IMR-90 (cell line): ENCODE data around the gene ZNF530. TPM values are rescaled to one million over a fixed set of nuclear protein-coding genes. Genes with fewer than 3 reads are reported as not detected.

Source experiments
- ATAC-seq: fragments of 200-7000 bp; cut with Tn5 transposase; 2 replicates; pipeline ENCODE4 v1.9.1; 2020; ENCODE audit warnings: low read depth, mild to moderate bottlenecking, moderate library complexity
- BruUV-seq: library from RNA; stranded (reverse); fragments of 400-500 nt; replicated peaks from 2 replicates; lab custom pipeline; 2021; lab: Mats Ljungman, UMichigan
- CTCF ChIA-PET: fragments of 300-600 bp; formaldehyde crosslinking; extraction: SDS; loops from one replicate; lab custom pipeline; 2021; ENCODE audit warnings: antibody characterized with exemption; lab: Yijun Ruan, JAX
- POLR2A ChIA-PET: fragments of 300-600 bp; sonication (Branson Sonifier 250); formaldehyde crosslinking; loops from one replicate; lab custom pipeline; 2022; ENCODE audit warnings: antibody characterized with exemption; ENCODE audit not compliant: unreplicated experiment; lab: Charles Lee
- DNase-seq: peaks from one replicate; pipeline ENCODE4 v3.0.0; 2013
- H2AFZ ChIP-seq: replicated peaks from 2 replicates; pipeline ENCODE3; 2013; ENCODE audit warnings: low read length, mild to moderate bottlenecking; ENCODE audit not compliant: poor library complexity
- H2AK5ac ChIP-seq: 2 replicates; pipeline ENCODE4 v1.6.1; 2013; ENCODE audit warnings: low read depth, low read length, inconsistent platforms
- H2AK9ac ChIP-seq: replicated peaks from 2 replicates; pipeline ENCODE3; 2013; ENCODE audit warnings: mild to moderate bottlenecking, low read depth, low read length, moderate library complexity; ENCODE audit not compliant: poor library complexity
- H2BK120ac ChIP-seq: 2 replicates; pipeline ENCODE4 v1.6.1; 2013; ENCODE audit warnings: low read depth, low read length, inconsistent platforms
- H2BK15ac ChIP-seq: 3 replicates; pipeline ENCODE4 v1.6.1; 2013; ENCODE audit warnings: low read depth, low read length, inconsistent platforms
- H2BK20ac ChIP-seq: 2 replicates; pipeline ENCODE4 v1.6.1; 2013; ENCODE audit warnings: low read depth, mild to moderate bottlenecking, inconsistent platforms, low read length, moderate library complexity
- H2BK5ac ChIP-seq: 2 replicates; pipeline ENCODE4 v1.6.1; 2013; ENCODE audit warnings: mild to moderate bottlenecking, low read depth, low read length, inconsistent platforms; ENCODE audit not compliant: poor library complexity, severe bottlenecking
- H3K14ac ChIP-seq: replicated peaks from 2 replicates; pipeline ENCODE4 v1.6.1; 2013; ENCODE audit warnings: low read depth, low read length, inconsistent platforms
- H3K18ac ChIP-seq: 2 replicates; pipeline ENCODE4 v1.6.1; 2013; ENCODE audit warnings: low read depth, low read length, control low read depth
- H3K23ac ChIP-seq: 2 replicates; pipeline ENCODE4 v1.6.1; 2013; ENCODE audit warnings: low read depth, low read length, inconsistent platforms
- H3K27ac ChIP-seq: 2 replicates; pipeline ENCODE4 v1.5.1; 2013; ENCODE audit warnings: mild to moderate bottlenecking, control low read depth, low read length; ENCODE audit not compliant: insufficient read depth
- H3K27me3 ChIP-seq: 2 replicates; pipeline ENCODE4 v1.6.1; 2013; ENCODE audit warnings: low read length; ENCODE audit not compliant: control insufficient read depth, insufficient read depth
- H3K36me3 ChIP-seq: 2 replicates; pipeline ENCODE4 v1.6.1; 2013; ENCODE audit warnings: low read length, mixed read lengths; ENCODE audit not compliant: control insufficient read depth, insufficient read depth
- H3K4ac ChIP-seq: 2 replicates; pipeline ENCODE4 v1.6.1; 2013; ENCODE audit warnings: low read depth, low read length, inconsistent platforms
- H3K4me1 ChIP-seq: 2 replicates; pipeline ENCODE4 v1.6.1; 2013; ENCODE audit warnings: low read length, mixed read lengths; ENCODE audit not compliant: control insufficient read depth, insufficient read depth
- H3K4me2 ChIP-seq: 2 replicates; pipeline ENCODE4 v1.6.1; 2013; ENCODE audit warnings: low read depth, mild to moderate bottlenecking, control low read depth, low read length, moderate library complexity
- H3K4me3 ChIP-seq: 2 replicates; pipeline ENCODE4 v1.5.1; 2013; ENCODE audit warnings: low read depth, mild to moderate bottlenecking, control low read depth, low read length, moderate library complexity; ENCODE audit not compliant: insufficient read depth
- H3K56ac ChIP-seq: 2 replicates; pipeline ENCODE4 v1.6.1; 2013; ENCODE audit warnings: low read length, inconsistent platforms; ENCODE audit not compliant: insufficient read depth; ENCODE audit errors: extremely low read depth
- H3K79me1 ChIP-seq, 2 experiments: 2 replicates each; pipeline ENCODE4 v1.6.1; 2013; ENCODE audit warnings: low read length in 2 of 2, inconsistent platforms in 1 of 2, low read depth in 1 of 2
- H3K9ac ChIP-seq: 2 replicates; pipeline ENCODE4 v1.6.1; 2013; ENCODE audit warnings: low read depth, low read length, control low read depth
- H3K9me1 ChIP-seq: 2 replicates; pipeline ENCODE4 v1.6.1; 2013; ENCODE audit warnings: low read length, inconsistent platforms; ENCODE audit not compliant: insufficient read depth
- H3K9me3 ChIP-seq: 2 replicates; pipeline ENCODE4 v1.6.1; 2013; ENCODE audit warnings: low read length; ENCODE audit not compliant: control insufficient read depth, insufficient read depth
- H4K20me1 ChIP-seq: 2 replicates; pipeline ENCODE4 v1.6.1; 2013; ENCODE audit warnings: low read length, inconsistent platforms; ENCODE audit not compliant: insufficient read depth
- H4K5ac ChIP-seq: 2 replicates; pipeline ENCODE4 v1.6.1; 2013; ENCODE audit warnings: mild to moderate bottlenecking, low read depth, low read length, control low read depth
- H4K8ac ChIP-seq, 2 experiments: 2 replicates each; pipeline ENCODE4 v1.6.1; 2013; ENCODE audit warnings: low read depth in 2 of 2, low read length in 2 of 2, control low read depth in 1 of 2, inconsistent platforms in 1 of 2
- H4K91ac ChIP-seq: 2 replicates; pipeline ENCODE4 v1.6.1; 2013; ENCODE audit warnings: low read depth, low read length, inconsistent platforms; ENCODE audit not compliant: insufficient read depth
- BHLHE40 ChIP-seq: fragments of 150-350 bp; IDR thresholded peaks from 2 replicates; pipeline ENCODE4 v1.6.1; 2016; ENCODE audit warnings: mild to moderate bottlenecking, low read depth, low read length
- CEBPB ChIP-seq: IDR thresholded peaks from 2 replicates; pipeline ENCODE4 v1.6.1; 2012; ENCODE audit warnings: low read depth, low read length, improper control_type of control experiment
- CHD1 ChIP-seq: IDR thresholded peaks from 2 replicates; pipeline ENCODE4 v1.6.1; 2012; ENCODE audit warnings: low read depth, low read length, improper control_type of control experiment
- ELK1 ChIP-seq: fragments of 150-350 bp; IDR thresholded peaks from 2 replicates; pipeline ENCODE4 v1.6.1; 2016; ENCODE audit warnings: low read depth, mild to moderate bottlenecking, low read length, moderate library complexity, borderline replicate concordance
- FOS ChIP-seq: fragments of 150-350 bp; IDR thresholded peaks from 2 replicates; pipeline ENCODE4 v1.6.1; 2016; ENCODE audit warnings: low read depth, low read length
- MAFK ChIP-seq: IDR thresholded peaks from 2 replicates; pipeline ENCODE4 v1.6.1; 2012; ENCODE audit warnings: low read depth, low read length, improper control_type of control experiment
- MAZ ChIP-seq: IDR thresholded peaks from 2 replicates; pipeline ENCODE4 v1.6.1; 2012; ENCODE audit warnings: low read depth, mild to moderate bottlenecking, low read length, improper control_type of control experiment, moderate library complexity, borderline replicate concordance
- MXI1 ChIP-seq: IDR thresholded peaks from 2 replicates; pipeline ENCODE4 v1.6.1; 2012; ENCODE audit warnings: low read depth, mild to moderate bottlenecking, low read length, moderate library complexity, borderline replicate concordance
- NFE2L2 ChIP-seq: fragments of 150-350 bp; IDR thresholded peaks from 2 replicates; pipeline ENCODE4 v1.6.1; 2016; ENCODE audit warnings: low read depth, mild to moderate bottlenecking, low read length
- POLR2A ChIP-seq: IDR thresholded peaks from 2 replicates; pipeline ENCODE4 v1.6.1; 2012; ENCODE audit warnings: mild to moderate bottlenecking, low read depth, low read length
- RAD21 ChIP-seq: IDR thresholded peaks from 2 replicates; pipeline ENCODE4 v1.6.1; 2012; ENCODE audit warnings: low read length, improper control_type of control experiment
- RCOR1 ChIP-seq: IDR thresholded peaks from 2 replicates; pipeline ENCODE4 v1.6.1; 2012; ENCODE audit warnings: mild to moderate bottlenecking, low read length, improper control_type of control experiment; ENCODE audit not compliant: insufficient replicate concordance
- RFX5 ChIP-seq: IDR thresholded peaks from 2 replicates; pipeline ENCODE4 v1.8.0; 2012; ENCODE audit warnings: low read depth, mild to moderate bottlenecking, low read length, moderate library complexity
- SMC3 ChIP-seq: fragments of 150-350 bp; IDR thresholded peaks from 2 replicates; pipeline ENCODE4 v1.6.1; 2016; ENCODE audit warnings: low read depth, mild to moderate bottlenecking, antibody characterized with exemption, low read length, moderate library complexity
- WGBS, 2 experiments: methylation state at CpG; one replicate each; pipeline versions ENCODE4 v1.1.5 to v1.1.7; 2013; ENCODE audit warnings: missing lambda C conversion rate in 2 of 2; ENCODE audit not compliant: insufficient read length in 1 of 2; ENCODE audit errors: extremely low coverage in 2 of 2; 5-methylcytosine and 5-hydroxymethylcytosine counted together
- dilution Hi-C: fragments of 300-500 bp; cut with HindIII; formaldehyde crosslinking; loops from one replicate; pipeline ENCODE4 v1.14.3; 2018; ENCODE audit warnings: low sequenced_read_pairs; ENCODE audit not compliant: unreplicated experiment
- in situ Hi-C: fragments of 300-500 bp; cut with MboI; formaldehyde crosslinking; loops from 3 replicates; pipeline ENCODE4 v1.14.3; 2019; ENCODE audit warnings: low sequenced_read_pairs, inconsistent platforms, mixed read lengths
- intact Hi-C: fragments of 100-400 bp; cut with micrococcal nuclease; formaldehyde crosslinking; loops from 2 replicates; pipeline ENCODE4 v1.10.0; 2022
- polyA plus RNA-seq, 3 experiments: library from polyadenylated mRNA; depleted of rRNA; stranded (reverse); fragments of >200 nt; gene quantifications; 2 replicates each; pipeline ENCODE4 v1.2.3, GENCODE V29; 2012; ENCODE audit warnings: low replicate concordance in 1 of 3
- total RNA-seq: library from RNA; depleted of rRNA; stranded (reverse); fragments of >200 nt; gene quantifications from 2 replicates; pipeline ENCODE4 v1.2.3, GENCODE V29; 2012
- TF ChIP-seq, protein P1 (sequence below): conservative IDR thresholded peaks from 2 replicates; pipeline ENCODE4 v1.5.1; 2012; ENCODE audit warnings: mild to moderate bottlenecking, low read depth, low read length, improper control_type of control experiment
- TF ChIP-seq, protein P2 (sequence below): fragments of 150-350 bp; IDR thresholded peaks from 2 replicates; pipeline ENCODE4 v1.6.1; 2017; ENCODE audit warnings: mild to moderate bottlenecking, antibody characterized with exemption, low read length, low read depth

ZNF530 gene
- total and polyA plus RNA-seq, 2 of the 4 experiments (the other 2 are of a cell fraction) = 2.9 to 6.6 TPM

DNA sequence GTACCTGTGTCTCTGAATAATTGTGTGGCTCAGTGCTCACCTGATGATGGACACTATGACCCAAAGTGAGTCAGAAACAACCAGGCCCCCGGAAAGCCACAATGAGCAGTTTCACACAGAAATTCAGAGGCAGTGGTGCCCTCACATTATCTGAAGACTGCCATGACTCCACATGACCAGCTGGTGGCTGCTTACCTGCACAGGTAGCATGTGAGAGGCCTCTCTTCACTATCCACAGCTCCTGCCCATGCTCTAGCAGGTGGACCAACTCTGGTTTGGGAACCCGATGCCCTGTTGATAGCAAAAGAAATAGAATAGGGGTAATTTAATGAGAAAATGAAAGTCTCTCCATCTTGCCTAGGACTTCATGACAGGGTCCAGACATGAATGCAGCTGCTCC lies 47.3 kb upstream of the ZNF530 start:
- no peak overlapping the region for H3K4me3 ChIP-seq
- no peak for ATAC-seq
- no peak overlapping the region for H2BK120ac ChIP-seq

More for the DNA sequence above, 47.3 kb upstream of the ZNF530 start:
- no peak overlapping the region for H3K14ac ChIP-seq
- H3K79me1 ChIP-seq = peaks cover 10 to 21% of the 10 kb centered on the region in 2 experiments
- TF ChIP-seq MAZ (no peak), RAD21 (no peak), FOS (no peak), MXI1 (no peak), POLR2A (no peak), ELK1 (no peak), CHD1 (no peak), NFE2L2 (no peak), RFX5 (no peak), RCOR1 (no peak), CEBPB (no peak), SMC3 (no peak), MAFK (no peak), BHLHE40 (no peak)
- TF ChIP-seq, protein P1, sequence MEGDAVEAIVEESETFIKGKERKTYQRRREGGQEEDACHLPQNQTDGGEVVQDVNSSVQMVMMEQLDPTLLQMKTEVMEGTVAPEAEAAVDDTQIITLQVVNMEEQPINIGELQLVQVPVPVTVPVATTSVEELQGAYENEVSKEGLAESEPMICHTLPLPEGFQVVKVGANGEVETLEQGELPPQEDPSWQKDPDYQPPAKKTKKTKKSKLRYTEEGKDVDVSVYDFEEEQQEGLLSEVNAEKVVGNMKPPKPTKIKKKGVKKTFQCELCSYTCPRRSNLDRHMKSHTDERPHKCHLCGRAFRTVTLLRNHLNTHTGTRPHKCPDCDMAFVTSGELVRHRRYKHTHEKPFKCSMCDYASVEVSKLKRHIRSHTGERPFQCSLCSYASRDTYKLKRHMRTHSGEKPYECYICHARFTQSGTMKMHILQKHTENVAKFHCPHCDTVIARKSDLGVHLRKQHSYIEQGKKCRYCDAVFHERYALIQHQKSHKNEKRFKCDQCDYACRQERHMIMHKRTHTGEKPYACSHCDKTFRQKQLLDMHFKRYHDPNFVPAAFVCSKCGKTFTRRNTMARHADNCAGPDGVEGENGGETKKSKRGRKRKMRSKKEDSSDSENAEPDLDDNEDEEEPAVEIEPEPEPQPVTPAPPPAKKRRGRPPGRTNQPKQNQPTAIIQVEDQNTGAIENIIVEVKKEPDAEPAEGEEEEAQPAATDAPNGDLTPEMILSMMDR = no peak
- TF ChIP-seq, protein P2, sequence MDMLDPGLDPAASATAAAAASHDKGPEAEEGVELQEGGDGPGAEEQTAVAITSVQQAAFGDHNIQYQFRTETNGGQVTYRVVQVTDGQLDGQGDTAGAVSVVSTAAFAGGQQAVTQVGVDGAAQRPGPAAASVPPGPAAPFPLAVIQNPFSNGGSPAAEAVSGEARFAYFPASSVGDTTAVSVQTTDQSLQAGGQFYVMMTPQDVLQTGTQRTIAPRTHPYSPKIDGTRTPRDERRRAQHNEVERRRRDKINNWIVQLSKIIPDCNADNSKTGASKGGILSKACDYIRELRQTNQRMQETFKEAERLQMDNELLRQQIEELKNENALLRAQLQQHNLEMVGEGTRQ = no peak
- H3K56ac ChIP-seq = no peak overlapping the region
- no peak overlapping the region for H3K4ac ChIP-seq
- no peak overlapping the region for H3K4me2 ChIP-seq
- WGBS, 2 experiments = no CpG with 5 or more reads among the region's 2 CpGs
- no peak overlapping the region for H3K23ac ChIP-seq
- DNase-seq = no peak
- in situ Hi-C loops (no loop called here), intact Hi-C loops (no loop called here), dilution Hi-C loops (no loop called here)
- H4K20me1 ChIP-seq = 0 out of 2 replicates have a peak, but pooled peaks cover under 1% of the 10 kb centered on the region
- ChIA-PET POLR2A (no interaction called here), CTCF (no interaction called here)
- H2BK20ac ChIP-seq = no peak overlapping the region
- H2BK5ac ChIP-seq = no peak overlapping the region
- no peak overlapping the region for H2AFZ ChIP-seq
- H3K9me1 ChIP-seq = no peaks in the 10 kb centered on the region
- H4K8ac ChIP-seq = no peak overlapping the region
- H3K27ac ChIP-seq = no peak overlapping the region
- no peak overlapping the region for H3K18ac ChIP-seq
- no TSS peak for BruUV-seq
- no peaks in the 10 kb centered on the region for H3K4me1 ChIP-seq
- no peaks in the 10 kb centered on the region for H3K27me3 ChIP-seq
- no peak overlapping the region for H2AK5ac ChIP-seq
- H3K9ac ChIP-seq = no peak overlapping the region
- H3K9me3 ChIP-seq = peaks cover 52% of the 10 kb centered on the region
- no peak overlapping the region for H4K91ac ChIP-seq
- H2AK9ac ChIP-seq = no peak overlapping the region
- H3K36me3 ChIP-seq = peaks cover 68% of the 10 kb centered on the region
- no peak overlapping the region for H2BK15ac ChIP-seq
- H4K5ac ChIP-seq = no peak overlapping the region
